Right lobe of liver (tissue), 4 donors: ENCODE results near the gene ZACN.

Experiments used
- POLR2A ChIP-seq: fragments of 450-650 bp; IDR thresholded peaks from one replicate; pipeline ENCODE4 v1.6.1; 2017; ENCODE audit warnings: antibody characterized with exemption, mild to moderate bottlenecking
- TF ChIP-seq, protein P1 (sequence below), 4 donors: fragments of 200-600 bp in 3 of 4; fragments of 450-650 bp in 1 of 4; IDR thresholded peaks; one replicate each; pipeline versions ENCODE4 v1.5.1 to v1.8.0; 2016 to 2022; ENCODE audit warnings: antibody characterized with exemption in 4 of 4, mild to moderate bottlenecking in 2 of 4
- donor health status: DM: no; HTN: no; CAD: no.
- donor health status: DM: no; HTN: no; CAD: no.
- donor health status: DM: no; HTN: yes; CAD: no.

DNA sequence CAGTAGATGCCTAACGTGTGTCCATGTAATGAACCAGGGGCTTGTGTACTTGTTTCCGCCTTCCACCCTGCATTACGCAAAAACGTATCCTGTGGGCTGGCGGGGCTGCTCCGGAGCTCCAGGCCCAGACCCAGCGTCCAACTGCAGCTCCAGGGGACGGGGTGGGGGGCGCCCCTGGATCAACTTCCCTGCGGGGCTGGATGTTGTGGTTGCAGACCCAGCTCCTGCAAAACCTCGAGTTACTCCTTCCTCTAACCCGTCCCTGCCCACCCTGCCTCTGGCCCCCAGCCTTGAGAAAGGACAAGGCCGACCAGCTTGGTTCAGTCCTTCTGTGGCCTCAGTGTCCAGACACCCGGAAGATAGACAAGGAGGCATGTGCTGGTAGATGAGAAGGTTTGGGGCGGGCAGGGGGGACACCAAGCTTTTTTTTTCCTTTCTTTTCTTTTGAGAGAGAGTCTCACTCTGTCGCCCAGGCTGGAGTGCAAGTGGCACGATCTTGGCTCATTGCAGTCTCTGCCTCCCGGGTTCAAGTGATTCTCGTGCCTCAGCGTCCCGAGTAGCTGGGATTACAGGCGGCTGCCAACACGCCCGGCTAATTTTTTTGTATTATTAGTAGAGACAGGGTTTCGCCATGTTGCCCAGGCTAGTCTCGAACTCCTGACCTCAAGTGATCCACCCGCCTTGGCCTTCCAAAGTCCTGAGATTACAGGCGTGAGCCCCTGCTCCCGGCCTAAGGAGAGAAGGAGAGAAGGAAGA lies 25.3 kb downstream of the ZACN start:
- TF ChIP-seq, protein P1, sequence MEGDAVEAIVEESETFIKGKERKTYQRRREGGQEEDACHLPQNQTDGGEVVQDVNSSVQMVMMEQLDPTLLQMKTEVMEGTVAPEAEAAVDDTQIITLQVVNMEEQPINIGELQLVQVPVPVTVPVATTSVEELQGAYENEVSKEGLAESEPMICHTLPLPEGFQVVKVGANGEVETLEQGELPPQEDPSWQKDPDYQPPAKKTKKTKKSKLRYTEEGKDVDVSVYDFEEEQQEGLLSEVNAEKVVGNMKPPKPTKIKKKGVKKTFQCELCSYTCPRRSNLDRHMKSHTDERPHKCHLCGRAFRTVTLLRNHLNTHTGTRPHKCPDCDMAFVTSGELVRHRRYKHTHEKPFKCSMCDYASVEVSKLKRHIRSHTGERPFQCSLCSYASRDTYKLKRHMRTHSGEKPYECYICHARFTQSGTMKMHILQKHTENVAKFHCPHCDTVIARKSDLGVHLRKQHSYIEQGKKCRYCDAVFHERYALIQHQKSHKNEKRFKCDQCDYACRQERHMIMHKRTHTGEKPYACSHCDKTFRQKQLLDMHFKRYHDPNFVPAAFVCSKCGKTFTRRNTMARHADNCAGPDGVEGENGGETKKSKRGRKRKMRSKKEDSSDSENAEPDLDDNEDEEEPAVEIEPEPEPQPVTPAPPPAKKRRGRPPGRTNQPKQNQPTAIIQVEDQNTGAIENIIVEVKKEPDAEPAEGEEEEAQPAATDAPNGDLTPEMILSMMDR (IDR thresholded peaks at IDR 0.05): no peak
- no peak for TF ChIP-seq POLR2A
